Fibroblast of skin of left quadriceps (primary cell): ENCODE results near the gene NF2.

Source experiments
- DNase-seq, 2 experiments: peaks; one replicate each; pipeline ENCODE4 v3.0.0-alpha.2; 2013; ENCODE audit warnings: low read depth in 2 of 2

Gene NF2

DNA sequence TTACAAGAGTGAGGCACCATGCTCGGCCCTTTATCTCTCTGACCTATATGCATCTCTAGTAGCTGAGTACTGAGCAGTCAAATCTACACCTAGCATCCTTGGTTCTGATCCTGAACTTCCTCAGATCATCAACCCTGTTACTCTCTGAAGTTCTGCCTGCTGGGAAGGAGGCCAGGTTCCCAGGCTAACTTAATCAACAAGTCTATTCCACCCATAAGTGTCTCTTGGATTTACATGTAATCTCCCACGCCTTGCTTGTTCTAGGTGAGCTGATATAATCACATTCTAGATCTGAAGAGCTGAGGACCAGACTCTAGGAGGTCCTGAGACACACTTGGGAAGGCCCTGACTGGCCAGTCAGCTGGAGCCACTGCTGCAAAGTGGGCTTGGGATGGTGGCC lies 138.5 kb downstream of the NF2 start:
- DNase-seq: no peak

DNA sequence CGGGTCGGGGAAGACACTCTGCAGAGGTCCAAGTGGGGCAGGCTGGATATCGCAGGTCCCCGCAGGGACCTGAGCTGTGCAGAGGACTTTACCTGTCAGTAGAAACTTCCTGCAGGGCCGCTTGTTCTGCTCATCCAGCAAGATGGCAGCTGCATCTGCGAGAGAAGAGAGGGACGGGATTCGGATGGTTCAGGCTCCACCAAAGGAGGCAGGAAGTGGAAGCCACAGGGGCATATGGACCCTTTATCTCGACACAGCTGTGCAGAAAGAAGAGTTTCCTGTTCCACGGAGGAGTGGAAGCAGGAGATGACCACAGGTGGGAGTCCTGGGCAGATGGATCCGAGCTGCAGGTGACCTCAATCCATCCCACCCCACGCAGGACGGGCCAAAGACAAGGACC lies 138.9 kb downstream of the NF2 start:
- DNase-seq: no peak

DNA sequence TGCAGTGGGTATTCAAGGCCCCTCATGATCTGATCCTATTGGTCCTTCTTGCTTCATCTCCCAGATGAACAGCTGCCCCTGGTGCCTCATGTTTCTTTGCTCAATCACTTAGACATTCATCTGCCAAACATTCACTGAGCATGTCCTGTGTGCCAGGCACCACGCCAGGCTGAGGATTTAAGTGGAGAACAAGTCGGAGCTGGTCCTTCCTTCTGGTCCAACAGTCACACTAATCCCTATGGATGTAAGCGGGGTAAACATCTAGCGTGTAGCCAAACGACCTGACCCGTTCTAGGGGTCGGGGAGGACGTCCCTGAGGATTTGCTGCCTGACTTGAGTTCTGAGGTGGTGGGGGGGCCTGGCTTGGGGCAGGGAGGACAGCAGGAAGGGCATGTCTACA lies 141.5 kb downstream of the NF2 start:
- peak; percentile 12 to 13 for DNase-seq

- no peak for DNase-seq
Observed at GRCh38 chr22:29747832-29748231, 144.4 kb downstream of the NF2 start.
